ENCODE results near the gene NPHS1.

The NPHS1 gene

DNA sequence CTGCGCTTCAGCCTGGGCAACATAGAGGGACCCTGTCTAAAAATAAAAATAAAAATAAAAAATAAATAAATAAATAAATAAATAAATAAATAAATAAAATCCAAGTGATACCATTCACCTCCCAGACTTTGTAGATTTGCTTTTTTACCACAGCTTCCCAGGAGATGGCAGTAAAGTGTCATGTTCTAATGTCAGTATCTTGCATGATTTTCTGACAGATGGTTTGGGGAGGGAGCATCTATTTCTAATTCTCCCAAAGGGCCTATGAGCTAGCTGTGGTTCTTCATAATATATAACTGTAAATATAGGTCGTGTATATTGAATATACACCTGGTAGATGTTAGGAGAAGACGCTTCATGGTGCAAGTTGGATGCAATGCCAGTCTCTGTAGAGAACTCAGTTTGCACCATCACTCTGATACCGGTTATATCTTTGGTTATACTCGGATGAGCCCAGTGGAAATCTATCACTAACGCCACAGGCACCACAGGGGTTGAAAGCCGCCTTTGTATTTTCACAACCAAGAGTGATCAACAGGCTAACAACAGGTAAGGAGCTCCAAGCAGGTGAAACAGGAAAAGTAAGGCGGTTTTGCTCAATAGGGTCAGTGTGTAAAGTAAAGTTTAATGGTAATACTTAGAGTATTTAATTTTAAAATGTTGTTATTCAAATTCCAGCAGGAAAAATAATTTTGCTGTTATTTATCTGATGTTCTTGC lies 30.0 kb upstream of the NPHS1 start (continued):
- TF ChIP-seq ZNF792 (tag by site-specific recombination; IDR thresholded peaks at IDR 0.05): no peak
- no peak for TF ChIP-seq YY2 (tag by site-specific recombination; IDR thresholded peaks at IDR 0.05)
- TF ChIP-seq, protein P1, sequence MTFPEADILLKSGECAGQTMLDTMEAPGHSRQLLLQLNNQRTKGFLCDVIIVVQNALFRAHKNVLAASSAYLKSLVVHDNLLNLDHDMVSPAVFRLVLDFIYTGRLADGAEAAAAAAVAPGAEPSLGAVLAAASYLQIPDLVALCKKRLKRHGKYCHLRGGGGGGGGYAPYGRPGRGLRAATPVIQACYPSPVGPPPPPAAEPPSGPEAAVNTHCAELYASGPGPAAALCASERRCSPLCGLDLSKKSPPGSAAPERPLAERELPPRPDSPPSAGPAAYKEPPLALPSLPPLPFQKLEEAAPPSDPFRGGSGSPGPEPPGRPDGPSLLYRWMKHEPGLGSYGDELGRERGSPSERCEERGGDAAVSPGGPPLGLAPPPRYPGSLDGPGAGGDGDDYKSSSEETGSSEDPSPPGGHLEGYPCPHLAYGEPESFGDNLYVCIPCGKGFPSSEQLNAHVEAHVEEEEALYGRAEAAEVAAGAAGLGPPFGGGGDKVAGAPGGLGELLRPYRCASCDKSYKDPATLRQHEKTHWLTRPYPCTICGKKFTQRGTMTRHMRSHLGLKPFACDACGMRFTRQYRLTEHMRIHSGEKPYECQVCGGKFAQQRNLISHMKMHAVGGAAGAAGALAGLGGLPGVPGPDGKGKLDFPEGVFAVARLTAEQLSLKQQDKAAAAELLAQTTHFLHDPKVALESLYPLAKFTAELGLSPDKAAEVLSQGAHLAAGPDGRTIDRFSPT (tag by site-specific recombination; IDR thresholded peaks at IDR 0.05): peak; percentile 62
- TF ChIP-seq ZNF791 (tag by site-specific recombination; IDR thresholded peaks at IDR 0.05): peak; percentile 95
- TF ChIP-seq, protein P2, sequence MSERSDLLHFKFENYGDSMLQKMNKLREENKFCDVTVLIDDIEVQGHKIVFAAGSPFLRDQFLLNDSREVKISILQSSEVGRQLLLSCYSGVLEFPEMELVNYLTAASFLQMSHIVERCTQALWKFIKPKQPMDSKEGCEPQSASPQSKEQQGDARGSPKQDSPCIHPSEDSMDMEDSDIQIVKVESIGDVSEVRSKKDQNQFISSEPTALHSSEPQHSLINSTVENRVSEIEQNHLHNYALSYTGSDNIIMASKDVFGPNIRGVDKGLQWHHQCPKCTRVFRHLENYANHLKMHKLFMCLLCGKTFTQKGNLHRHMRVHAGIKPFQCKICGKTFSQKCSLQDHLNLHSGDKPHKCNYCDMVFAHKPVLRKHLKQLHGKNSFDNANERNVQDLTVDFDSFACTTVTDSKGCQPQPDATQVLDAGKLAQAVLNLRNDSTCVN (tag by site-specific recombination; optimal IDR thresholded peaks at IDR 0.05): peak; percentile 11

DNA sequence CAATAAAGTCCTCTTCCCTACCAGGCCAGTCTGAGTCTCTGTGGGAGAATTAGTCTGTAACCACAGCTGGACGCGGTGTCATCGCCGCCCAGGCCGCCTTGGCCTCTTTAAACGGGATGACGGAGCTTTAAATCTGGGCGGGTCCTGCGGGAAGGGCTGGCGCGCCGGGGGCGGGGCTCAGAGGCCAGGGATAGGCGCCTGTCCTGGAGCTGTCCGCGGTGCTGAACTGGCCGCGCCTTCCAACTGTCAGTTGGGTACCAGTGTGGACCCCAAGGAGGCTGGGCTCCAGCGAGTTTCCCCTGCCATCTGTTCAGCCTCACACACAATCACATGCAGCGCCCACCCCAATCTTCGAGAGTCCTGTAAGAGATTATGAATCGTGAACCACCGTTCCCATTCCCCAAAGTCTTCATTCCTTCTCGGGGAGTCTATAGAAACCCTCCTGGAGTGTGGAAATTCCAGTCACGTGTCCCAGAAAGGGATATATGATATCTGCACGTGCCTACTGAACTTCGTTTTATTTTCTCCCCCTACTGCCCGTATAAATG lies 27.5 kb upstream of the NPHS1 start:
- Histone ChIP-seq H3K4me1 (ENCODE audit: control insufficient read depth, insufficient read depth, low read length) (peaks cover 7% of the 10 kb centered on the region), H3K9me3 (ENCODE audit: control insufficient read depth, insufficient read depth, low read depth, low read length) (no peaks in the 10 kb centered on the region; the same call in 1 of the 2 replicates), H3K36me3 (ENCODE audit: control insufficient read depth in 2 of 2, insufficient read depth in 1 of 2, low read length in 2 of 2) (peaks cover 0 to 12% of the 10 kb centered on the region in 2 experiments; a peak in 2 of 3 replicates), H3K27ac (ENCODE audit: extremely low read depth, low read depth, low read length) (no peak overlapping the region), H3K4me3 (ENCODE audit: low read depth, low read length) (no peak overlapping the region)
- CTCF ChIA-PET: interaction anchor here (0.6 to 8.8 kb wide), 7 partner anchors 11 to 96 kb away, joined by 3 to 185 read pairs (median 3); partner anchors contain the start of gene APLP1
- POLR2A ChIA-PET: interaction anchor here (0.5 to 1.9 kb wide), 10 partner anchors 11 to 235 kb away, joined by 3 to 25 read pairs (median 3); partner anchors contain the start of genes APLP1, LIN37, NFKBID and POLR2I
- TF ChIP-seq PRDM1 (tag by site-specific recombination; IDR thresholded peaks at IDR 0.05) (peak; percentile 84), SP7 (tag by site-specific recombination; IDR thresholded peaks at IDR 0.05) (peak; percentile 89), KLF8 (tag by site-specific recombination; IDR thresholded peaks at IDR 0.05) (peak; percentile 98), ZFHX2 (tag by site-specific recombination; conservative IDR thresholded peaks at IDR 0.05) (peak; percentile 41; the same call in 1 of the 2 replicates), ZNF366 (tag by site-specific recombination; conservative IDR thresholded peaks at IDR 0.05) (peak; percentile 67), ZNF610 (tag by site-specific recombination; IDR thresholded peaks at IDR 0.05; ENCODE audit: borderline replicate concordance) (no peak; the same call in 1 of the 2 replicates), GLIS2 (tag by site-specific recombination; IDR thresholded peaks at IDR 0.05) (peak; percentile 95), ZNF585B (tag by site-specific recombination; IDR thresholded peaks at IDR 0.05) (no peak), ZNF501 (tag by site-specific recombination; IDR thresholded peaks at IDR 0.05) (peak; percentile 90), ZBTB48 (tag by site-specific recombination; IDR thresholded peaks at IDR 0.05) (peak; percentile 95), ZFP37 (tag by site-specific recombination; IDR thresholded peaks at IDR 0.05) (peak; percentile 89)
- TF ChIP-seq, protein P2 (tag by site-specific recombination; optimal IDR thresholded peaks at IDR 0.05): peak; percentile 53
- TF ChIP-seq, protein P3, sequence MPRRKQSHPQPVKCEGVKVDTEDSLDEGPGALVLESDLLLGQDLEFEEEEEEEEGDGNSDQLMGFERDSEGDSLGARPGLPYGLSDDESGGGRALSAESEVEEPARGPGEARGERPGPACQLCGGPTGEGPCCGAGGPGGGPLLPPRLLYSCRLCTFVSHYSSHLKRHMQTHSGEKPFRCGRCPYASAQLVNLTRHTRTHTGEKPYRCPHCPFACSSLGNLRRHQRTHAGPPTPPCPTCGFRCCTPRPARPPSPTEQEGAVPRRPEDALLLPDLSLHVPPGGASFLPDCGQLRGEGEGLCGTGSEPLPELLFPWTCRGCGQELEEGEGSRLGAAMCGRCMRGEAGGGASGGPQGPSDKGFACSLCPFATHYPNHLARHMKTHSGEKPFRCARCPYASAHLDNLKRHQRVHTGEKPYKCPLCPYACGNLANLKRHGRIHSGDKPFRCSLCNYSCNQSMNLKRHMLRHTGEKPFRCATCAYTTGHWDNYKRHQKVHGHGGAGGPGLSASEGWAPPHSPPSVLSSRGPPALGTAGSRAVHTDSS (tag by site-specific recombination; IDR thresholded peaks at IDR 0.05): no peak
- TF ChIP-seq, protein P4, sequence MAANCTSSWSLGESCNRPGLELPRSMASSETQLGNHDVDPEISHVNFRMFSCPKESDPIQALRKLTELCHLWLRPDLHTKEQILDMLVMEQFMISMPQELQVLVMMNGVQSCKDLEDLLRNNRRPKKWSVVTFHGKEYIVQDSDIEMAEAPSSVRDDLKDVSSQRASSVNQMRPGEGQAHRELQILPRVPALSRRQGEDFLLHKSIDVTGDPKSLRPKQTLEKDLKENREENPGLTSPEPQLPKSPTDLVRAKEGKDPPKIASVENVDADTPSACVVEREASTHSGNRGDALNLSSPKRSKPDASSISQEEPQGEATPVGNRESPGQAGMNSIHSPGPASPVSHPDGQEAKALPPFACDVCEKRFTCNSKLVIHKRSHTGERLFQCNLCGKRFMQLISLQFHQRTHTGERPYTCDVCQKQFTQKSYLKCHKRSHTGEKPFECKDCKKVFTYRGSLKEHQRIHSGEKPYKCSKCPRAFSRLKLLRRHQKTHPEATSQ (tag by site-specific recombination; IDR thresholded peaks at IDR 0.05): no peak
- TF ChIP-seq, protein P5, sequence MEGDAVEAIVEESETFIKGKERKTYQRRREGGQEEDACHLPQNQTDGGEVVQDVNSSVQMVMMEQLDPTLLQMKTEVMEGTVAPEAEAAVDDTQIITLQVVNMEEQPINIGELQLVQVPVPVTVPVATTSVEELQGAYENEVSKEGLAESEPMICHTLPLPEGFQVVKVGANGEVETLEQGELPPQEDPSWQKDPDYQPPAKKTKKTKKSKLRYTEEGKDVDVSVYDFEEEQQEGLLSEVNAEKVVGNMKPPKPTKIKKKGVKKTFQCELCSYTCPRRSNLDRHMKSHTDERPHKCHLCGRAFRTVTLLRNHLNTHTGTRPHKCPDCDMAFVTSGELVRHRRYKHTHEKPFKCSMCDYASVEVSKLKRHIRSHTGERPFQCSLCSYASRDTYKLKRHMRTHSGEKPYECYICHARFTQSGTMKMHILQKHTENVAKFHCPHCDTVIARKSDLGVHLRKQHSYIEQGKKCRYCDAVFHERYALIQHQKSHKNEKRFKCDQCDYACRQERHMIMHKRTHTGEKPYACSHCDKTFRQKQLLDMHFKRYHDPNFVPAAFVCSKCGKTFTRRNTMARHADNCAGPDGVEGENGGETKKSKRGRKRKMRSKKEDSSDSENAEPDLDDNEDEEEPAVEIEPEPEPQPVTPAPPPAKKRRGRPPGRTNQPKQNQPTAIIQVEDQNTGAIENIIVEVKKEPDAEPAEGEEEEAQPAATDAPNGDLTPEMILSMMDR (tag by site-specific recombination; IDR thresholded peaks at IDR 0.05): no peak
- TF ChIP-seq, protein P6, sequence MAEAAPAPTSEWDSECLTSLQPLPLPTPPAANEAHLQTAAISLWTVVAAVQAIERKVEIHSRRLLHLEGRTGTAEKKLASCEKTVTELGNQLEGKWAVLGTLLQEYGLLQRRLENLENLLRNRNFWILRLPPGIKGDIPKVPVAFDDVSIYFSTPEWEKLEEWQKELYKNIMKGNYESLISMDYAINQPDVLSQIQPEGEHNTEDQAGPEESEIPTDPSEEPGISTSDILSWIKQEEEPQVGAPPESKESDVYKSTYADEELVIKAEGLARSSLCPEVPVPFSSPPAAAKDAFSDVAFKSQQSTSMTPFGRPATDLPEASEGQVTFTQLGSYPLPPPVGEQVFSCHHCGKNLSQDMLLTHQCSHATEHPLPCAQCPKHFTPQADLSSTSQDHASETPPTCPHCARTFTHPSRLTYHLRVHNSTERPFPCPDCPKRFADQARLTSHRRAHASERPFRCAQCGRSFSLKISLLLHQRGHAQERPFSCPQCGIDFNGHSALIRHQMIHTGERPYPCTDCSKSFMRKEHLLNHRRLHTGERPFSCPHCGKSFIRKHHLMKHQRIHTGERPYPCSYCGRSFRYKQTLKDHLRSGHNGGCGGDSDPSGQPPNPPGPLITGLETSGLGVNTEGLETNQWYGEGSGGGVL (tag by site-specific recombination; IDR thresholded peaks at IDR 0.05): 0 out of 2 replicates have a peak, but pooled peaks have one; percentile 15
- TF ChIP-seq, protein P1 (tag by site-specific recombination; IDR thresholded peaks at IDR 0.05): peak; percentile 88

Data from HEK293 (cell line).